Measurements from ENCODE around the gene REM1. TPM values are rescaled to one million over a fixed set of nuclear protein-coding genes. Genes with fewer than 3 reads are reported as not detected.

Gene REM1
- polyA plus RNA-seq, 1 donor, result 5.8 TPM

DNA sequence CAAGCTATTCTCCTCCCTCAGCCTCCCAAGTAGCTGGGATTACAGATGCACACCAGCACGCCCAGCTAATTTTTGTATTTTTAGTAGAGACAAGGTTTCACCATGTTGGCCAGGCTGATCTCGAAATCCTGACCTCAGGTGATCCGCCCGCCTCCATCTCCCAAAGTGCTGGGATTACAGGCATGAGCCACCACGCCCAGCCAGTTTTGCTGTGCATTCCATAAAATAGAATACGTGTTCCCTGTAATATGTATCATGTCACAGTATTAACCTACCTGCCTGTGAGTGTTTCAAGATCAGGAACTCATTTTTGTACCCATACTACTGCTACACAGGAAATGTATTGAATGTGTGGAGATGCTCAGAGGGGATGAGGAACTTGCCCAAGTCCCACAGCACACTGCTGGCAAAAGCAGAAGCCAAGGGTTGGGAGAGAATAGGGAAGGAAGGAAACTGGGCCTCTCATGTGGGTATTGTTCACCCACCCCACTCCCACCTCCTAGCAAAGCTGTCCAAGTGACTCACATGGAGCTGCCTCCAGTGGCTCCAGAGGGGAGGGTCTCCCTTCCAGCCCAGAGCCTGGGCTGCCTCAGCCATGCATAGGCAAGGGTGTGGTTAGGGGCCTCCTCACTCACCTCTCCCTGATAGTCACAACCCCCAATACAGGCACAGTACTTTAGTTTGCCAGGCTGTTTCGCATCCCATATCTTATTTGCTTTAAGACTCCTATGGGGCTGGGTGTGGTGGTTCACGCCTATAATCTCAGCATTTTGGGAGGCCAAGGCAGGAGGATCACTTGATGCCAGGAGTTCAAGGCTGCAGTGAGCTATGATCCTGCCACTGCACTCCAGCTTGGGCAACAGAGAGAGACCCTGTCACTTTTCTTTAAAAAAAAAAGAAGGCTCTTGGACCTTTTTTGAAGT is 48.5 kb downstream of the REM1 start:
- DNase-seq (ENCODE audit: low read depth), result no peak

DNA sequence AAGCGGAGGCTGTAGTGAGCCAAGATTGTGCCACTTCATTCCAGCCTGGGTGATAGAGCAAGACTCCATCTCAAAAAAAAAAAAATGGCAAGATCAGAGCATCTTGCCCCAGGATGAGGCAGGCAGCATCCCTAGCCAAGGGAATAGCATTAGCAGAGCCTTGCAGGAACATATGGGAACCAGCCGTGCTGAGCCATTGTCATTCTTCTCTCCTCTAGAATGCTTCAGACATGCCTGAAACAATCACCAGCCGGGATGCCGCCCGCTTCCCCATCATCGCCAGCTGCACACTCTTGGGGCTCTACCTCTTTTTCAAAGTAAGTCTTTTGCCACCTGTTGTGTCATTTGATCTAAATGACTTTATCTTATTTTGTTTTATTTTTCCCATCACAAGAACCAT is 52.2 kb downstream of the REM1 start:
- DNase-seq (ENCODE audit: low read depth), result no peak

Other genes with a start within 250 kb of the REM1 start
- not detected for gene DEFB115, start 217.6 kb upstream of the REM1 start, polyA plus RNA-seq (ENCODE audit: insufficient read length)
- not detected for gene DEFB116, start 166.7 kb upstream of the REM1 start, polyA plus RNA-seq (ENCODE audit: insufficient read length)
- not detected for gene DEFB118, start 106.7 kb upstream of the REM1 start, polyA plus RNA-seq (ENCODE audit: insufficient read length)
- not detected for gene DEFB119, start 84.7 kb upstream of the REM1 start, polyA plus RNA-seq (ENCODE audit: insufficient read length)
- gene DEFB121, start 69.1 kb upstream of the REM1 start, polyA plus RNA-seq (ENCODE audit: insufficient read length), result not detected
- not detected for gene DEFB123, start 34.7 kb upstream of the REM1 start, polyA plus RNA-seq (ENCODE audit: insufficient read length)
- 1.3 TPM for gene DEFB124, start 161 bp upstream of the REM1 start, polyA plus RNA-seq (ENCODE audit: insufficient read length)
- gene HM13, start 39.2 kb downstream of the REM1 start, polyA plus RNA-seq (ENCODE audit: insufficient read length), result 73.3 TPM
- 16.6 TPM for gene ID1, start 130.0 kb downstream of the REM1 start, polyA plus RNA-seq (ENCODE audit: insufficient read length)
- gene COX4I2, start 162.6 kb downstream of the REM1 start, polyA plus RNA-seq (ENCODE audit: insufficient read length), result 7.0 TPM
- gene BCL2L1, start 247.6 kb downstream of the REM1 start, polyA plus RNA-seq (ENCODE audit: insufficient read length), result 29.8 TPM

All from forelimb muscle (tissue), 1 donor.